Upper lobe of left lung (tissue), 6 donors: ENCODE data around the gene XAB2. TPM values are rescaled to one million over a fixed set of nuclear protein-coding genes. Genes with fewer than 3 reads are reported as not detected.

ENCODE experiments used
- ATAC-seq, 2 donors: fragments of 200-7000 bp; cut with Tn5 transposase; one replicate each; pipeline ENCODE4 v1.9.1; 2022; ENCODE audit warnings: mild to moderate bottlenecking in 2 of 2, moderate library complexity in 2 of 2; ENCODE audit not compliant: low FRiP score in 2 of 2
- DNase-seq, 2 donors: peaks; one replicate each; pipeline ENCODE4 v3.0.0-alpha.2; 2019 to 2020
- H3K27ac ChIP-seq, 4 donors: fragments of 200-600 bp; sonication (generic); one replicate each; pipeline ENCODE4 v1.5.1; 2016 to 2019
- H3K27me3 ChIP-seq, 4 donors: fragments of 200-600 bp; sonication (generic); one replicate each; pipeline ENCODE4 v1.5.1; 2017 to 2019
- H3K36me3 ChIP-seq, 4 donors: fragments of 200-600 bp; sonication (generic); one replicate each; pipeline ENCODE4 v1.5.1; 2016 to 2019
- H3K4me1 ChIP-seq, 4 donors: fragments of 200-600 bp; sonication (generic); one replicate each; pipeline ENCODE4 v1.5.1; 2018 to 2019
- H3K4me3 ChIP-seq, 4 donors: fragments of 200-600 bp; sonication (generic); one replicate each; pipeline ENCODE4 v1.5.1; 2017 to 2019; ENCODE audit warnings: mild to moderate bottlenecking in 2 of 4, moderate library complexity in 1 of 4
- H3K9me3 ChIP-seq, 4 donors: fragments of 200-600 bp; sonication (generic); one replicate each; pipeline ENCODE4 v1.5.1; 2018 to 2019
- CTCF ChIP-seq, 6 experiments: fragments of 450-650 bp in 4 of 6; fragments of 200-600 bp in 2 of 6; sonication (generic) in 2 of 6; IDR thresholded peaks; one replicate each; pipeline ENCODE4 v1.5.1; 2016 to 2019; ENCODE audit warnings: antibody characterized with exemption in 6 of 6
- EP300 ChIP-seq, 4 donors: sonication (generic); formaldehyde crosslinking; IDR thresholded peaks; one replicate each; pipeline ENCODE4 v1.5.1; 2017; ENCODE audit warnings: antibody characterized with exemption in 4 of 4, control low read depth in 2 of 4
- POLR2A ChIP-seq, 4 donors: fragments of 450-650 bp; IDR thresholded peaks; one replicate each; pipeline ENCODE4 v1.5.1; 2016 to 2017; ENCODE audit warnings: antibody characterized with exemption in 4 of 4, mild to moderate bottlenecking in 2 of 4
- POLR2AphosphoS5 ChIP-seq, 2 donors: sonication (generic); formaldehyde crosslinking; IDR thresholded peaks; one replicate each; pipeline ENCODE4 v1.5.1; 2017; ENCODE audit warnings: antibody characterized with exemption in 2 of 2
- WGBS, 2 donors: methylation state at CpG; one replicate each; pipeline ENCODE4 v1.1.5; 2017 to 2018; 5-methylcytosine and 5-hydroxymethylcytosine counted together
- total RNA-seq, 6 donors: library from RNA; depleted of rRNA in 4 of 6; stranded (reverse); fragments of >200 nt in 4 of 6; gene quantifications; one replicate each; pipeline versions ENCODE4 v1.1.0 to v1.2.1, GENCODE V29; 2016 to 2021
- donor health status: DM: no; HTN: no; CAD: no; lungs with moderate emphysema.
- donor health status: DM: no; HTN: yes; CAD: no; lungs with severe emphysema.

The XAB2 gene
- total RNA-seq, 6 donors from 2014 or later: 35.7 to 81.7 (median 51.4) TPM

GRCh38 chr19:7619671-7620441, 9.5 kb downstream of the XAB2 start:
- Histone ChIP-seq H3K9me3 (no peaks in the 10 kb centered on the region), H3K27ac (peak overlapping the region; percentile 78 to 94 (median 86)), H3K27me3 (no peaks in the 10 kb centered on the region), H3K36me3 (peaks cover 20 to 82% (median 63%) of the 10 kb centered on the region in 4 donors), H3K4me3 (peak overlapping the region in 1 of 4 donors; percentile 7), H3K4me1 (peaks cover 10 to 39% (median 32%) of the 10 kb centered on the region in 4 donors)
- peak; percentile 71 to 87 for DNase-seq
- ATAC-seq: peak; percentile 3 to 31
- TF ChIP-seq EP300 (IDR thresholded peaks at IDR 0.05) (no peak), CTCF (IDR thresholded peaks at IDR 0.05) (no peak)
- 88% methylated on average over 35 of the region's 48 CpGs; no CpG with 5 or more reads in 1 of the 2 donors for WGBS, 2 donors

GRCh38 chr19:7618771-7619510, 10.4 kb downstream of the XAB2 start:
- TF ChIP-seq EP300 (IDR thresholded peaks at IDR 0.05) (peak in 3 of 4 donors; percentile 9 to 83 (median 67)), CTCF (IDR thresholded peaks at IDR 0.05) (no peak), POLR2AphosphoS5 (IDR thresholded peaks at IDR 0.05) (peak in 1 of 2 donors; percentile 46), POLR2A (IDR thresholded peaks at IDR 0.05) (peak in 1 of 4 donors; percentile 62)
- Histone ChIP-seq H3K27ac (peak overlapping the region; percentile 80 to 94 (median 86)), H3K4me3 (no peak overlapping the region), H3K36me3 (peaks cover 20 to 74% (median 54%) of the 10 kb centered on the region in 4 donors), H3K9me3 (no peaks in the 10 kb centered on the region), H3K4me1 (peaks cover 10 to 39% (median 32%) of the 10 kb centered on the region in 4 donors), H3K27me3 (no peaks in the 10 kb centered on the region)
- 70 to 77% methylated on average over 8 to 9 of the region's 21 CpGs for WGBS, 2 donors
- ATAC-seq: peak; percentile 62 to 91
- peak; percentile 94 for DNase-seq

DNA sequence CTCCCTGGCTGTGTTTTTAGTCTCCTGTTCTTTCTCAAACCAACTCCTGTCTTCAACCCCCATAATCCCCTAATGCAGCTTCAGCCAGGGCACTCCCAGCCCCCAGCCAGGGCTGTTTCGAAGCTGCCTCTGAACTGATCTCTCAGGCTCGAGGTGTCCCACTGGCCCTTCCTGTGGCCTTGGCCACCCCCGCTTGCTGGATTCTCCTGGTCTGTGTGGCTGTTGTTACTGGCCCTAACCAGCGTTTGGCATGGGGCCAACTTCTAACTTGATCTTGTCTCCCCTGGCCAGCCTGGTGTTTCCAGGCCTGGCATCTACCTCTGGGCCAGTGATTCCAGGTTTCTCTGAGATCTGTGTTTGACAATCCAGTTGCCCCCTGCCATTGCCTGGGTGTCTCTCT, 11.0 kb downstream of the XAB2 start:
- no peak overlapping the region for H3K4me3 ChIP-seq
- 62 to 73% methylated on average over 4 of the region's 4 CpGs for WGBS, 2 donors
- H3K27ac ChIP-seq: peak overlapping the region; percentile 80 to 94 (median 86)
- DNase-seq (peak in 1 of 2 donors; percentile 55), ATAC-seq (no peak)
- H3K36me3 ChIP-seq: peaks cover 20 to 68% (median 48%) of the 10 kb centered on the region in 4 donors
- no peak for TF ChIP-seq POLR2AphosphoS5 (IDR thresholded peaks at IDR 0.05)
- no peak for TF ChIP-seq POLR2A (IDR thresholded peaks at IDR 0.05)
- no peak for TF ChIP-seq EP300 (IDR thresholded peaks at IDR 0.05)
- no peak for TF ChIP-seq CTCF (IDR thresholded peaks at IDR 0.05)
- no peaks in the 10 kb centered on the region for H3K27me3 ChIP-seq
- no peaks in the 10 kb centered on the region for H3K9me3 ChIP-seq
- H3K4me1 ChIP-seq: peaks cover 10 to 39% (median 32%) of the 10 kb centered on the region in 4 donors

DNA sequence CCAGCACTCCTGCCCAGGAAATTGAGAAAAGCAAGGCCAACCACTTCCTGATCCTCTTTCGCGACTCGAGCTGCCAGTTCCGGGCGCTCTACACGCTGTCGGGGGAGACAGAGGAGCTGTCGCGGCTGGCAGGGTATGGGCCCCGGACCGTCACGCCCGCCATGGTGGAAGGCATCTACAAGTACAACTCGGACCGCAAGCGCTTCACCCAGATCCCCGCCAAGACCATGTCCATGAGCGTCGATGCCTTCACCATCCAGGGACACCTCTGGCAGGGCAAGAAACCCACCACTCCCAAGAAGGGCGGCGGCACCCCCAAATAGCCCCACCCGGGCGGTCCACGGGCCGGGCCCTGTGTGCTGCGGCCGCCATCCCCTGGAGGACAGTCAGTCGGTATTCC, 11.6 kb downstream of the XAB2 start:
- ATAC-seq (no peak), DNase-seq (peak in 1 of 2 donors; percentile 70)
- H3K9me3 ChIP-seq: no peaks in the 10 kb centered on the region
- H3K4me3 ChIP-seq: no peak overlapping the region
- 86 to 96% methylated on average over 7 to 27 of the region's 28 CpGs for WGBS, 2 donors
- no peak for TF ChIP-seq POLR2AphosphoS5 (IDR thresholded peaks at IDR 0.05)
- TF ChIP-seq POLR2A (IDR thresholded peaks at IDR 0.05): no peak
- TF ChIP-seq EP300 (IDR thresholded peaks at IDR 0.05): no peak
- no peak for TF ChIP-seq CTCF (IDR thresholded peaks at IDR 0.05)
- peak overlapping the region; percentile 80 to 94 (median 86) for H3K27ac ChIP-seq
- H3K27me3 ChIP-seq: no peaks in the 10 kb centered on the region
- H3K36me3 ChIP-seq: peaks cover 16 to 62% (median 43%) of the 10 kb centered on the region in 4 donors
- H3K4me1 ChIP-seq: peaks cover 10 to 39% (median 32%) of the 10 kb centered on the region in 4 donors
